GM18870 (cell line): ENCODE results near the gene ASIC3.
A peak's percentile ranks its signal among the peaks of the same experiment; 100 is the strongest.
"Not testable (repeated sequence)": the region's sequence is repeated elsewhere in the genome, so short reads cannot be mapped to it uniquely, and the experiment has no call there.

Experiments
- ATAC-seq: cut with Tn5 transposase; IDR thresholded peaks from one replicate; pipeline ENCODE4 v1.9.1; 2021; ENCODE audit warnings: moderate library complexity; ENCODE audit not compliant: unreplicated experiment

ASIC3 gene

GRCh38 chr7:151013733-151014497, 34.4 kb upstream of the ASIC3 start:
- no peak for ATAC-seq

DNA sequence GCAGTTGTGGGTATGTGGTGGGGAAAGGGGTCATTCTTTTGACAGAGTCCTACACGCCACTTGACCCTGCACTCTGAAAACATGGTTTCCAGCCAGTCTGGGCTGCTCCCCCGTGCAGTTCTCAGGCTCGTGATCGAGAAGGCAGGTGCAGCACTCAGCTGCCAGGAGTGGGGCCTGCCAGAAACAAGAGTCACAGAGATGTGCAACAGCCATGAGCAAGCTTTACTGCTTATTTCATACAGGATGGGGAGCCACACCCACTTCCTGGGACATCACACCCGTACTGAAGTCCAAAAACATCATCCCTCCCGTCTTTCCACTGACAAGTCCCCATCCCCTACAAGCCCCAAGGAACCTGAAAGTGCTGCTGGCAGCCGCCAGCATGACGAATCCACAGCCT, 33.4 kb upstream of the ASIC3 start:
- no peak for ATAC-seq

DNA sequence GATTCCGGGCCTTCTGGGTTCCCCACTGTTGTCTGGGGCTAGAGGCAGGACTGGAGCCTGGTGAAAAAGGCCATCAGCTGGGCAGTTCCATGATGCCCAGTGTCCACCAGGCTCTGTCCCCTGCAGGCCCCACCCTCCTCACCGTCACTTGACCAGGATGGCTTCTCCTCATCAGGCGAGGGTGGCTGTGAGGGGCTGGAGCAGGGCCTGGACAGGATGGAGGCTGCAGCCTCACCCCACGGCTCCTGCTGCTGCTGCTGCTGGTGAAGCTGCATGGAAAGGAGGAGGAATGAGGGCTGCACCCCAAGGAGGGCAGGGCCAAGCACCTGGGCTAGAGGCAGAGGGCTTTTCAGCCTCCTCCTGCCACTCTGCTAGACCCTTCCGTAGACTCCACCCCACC, 32.4 kb upstream of the ASIC3 start:
- ATAC-seq: no peak

DNA sequence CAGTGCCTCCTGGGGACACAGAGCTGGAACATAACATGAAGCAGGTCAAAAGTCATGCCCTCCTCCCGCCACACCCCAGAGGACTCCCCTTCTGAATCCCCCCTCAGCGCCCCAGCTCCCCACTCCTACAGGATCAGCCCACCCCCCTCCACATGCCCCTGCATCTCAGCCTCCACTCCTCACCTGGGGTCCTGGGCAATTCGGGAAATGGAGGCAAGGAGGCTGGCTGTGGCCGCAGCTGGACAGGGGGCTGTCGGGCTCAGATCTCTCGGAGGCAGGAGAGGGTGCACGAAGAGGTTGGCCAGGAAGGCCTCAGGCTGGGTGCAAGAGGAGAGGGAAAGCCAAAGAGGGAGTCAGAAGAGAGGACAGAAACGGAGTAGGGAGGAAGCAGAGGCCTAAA, 31.8 kb upstream of the ASIC3 start:
- ATAC-seq: no peak

- ATAC-seq: no peak
Observed at GRCh38 chr7:151016942-151017341, 31.4 kb upstream of the ASIC3 start.

DNA sequence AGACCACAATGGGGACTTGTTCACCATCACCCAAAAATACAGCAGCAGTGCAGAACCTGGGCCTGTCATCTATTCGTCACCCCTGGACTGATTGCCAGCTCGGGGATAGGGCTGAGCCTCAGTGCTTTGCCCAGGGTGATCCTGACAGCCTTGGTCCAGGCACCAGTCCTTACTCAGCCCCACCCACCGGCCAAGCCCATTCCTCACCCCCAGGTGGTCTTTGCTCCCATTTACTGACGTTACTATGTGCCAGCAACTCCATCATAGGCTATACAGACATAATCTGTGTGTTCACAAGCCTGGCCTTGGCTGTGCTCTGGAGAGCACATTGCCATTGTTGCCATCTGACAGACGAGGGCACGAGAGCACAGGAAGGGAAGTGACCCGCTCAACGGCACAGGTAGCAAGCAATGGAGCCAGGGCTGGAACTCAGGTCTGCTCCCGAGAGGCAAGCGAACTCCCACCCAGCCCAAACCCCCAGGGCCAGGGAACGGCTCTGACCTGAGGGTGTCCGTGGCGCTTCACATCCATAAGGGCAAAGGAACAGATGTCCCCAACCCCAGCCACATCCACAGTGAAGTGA, 30.9 kb upstream of the ASIC3 start:
- ATAC-seq: no peak

- no peak for ATAC-seq
Observed at GRCh38 chr7:151017953-151018420, 30.3 kb upstream of the ASIC3 start.

DNA sequence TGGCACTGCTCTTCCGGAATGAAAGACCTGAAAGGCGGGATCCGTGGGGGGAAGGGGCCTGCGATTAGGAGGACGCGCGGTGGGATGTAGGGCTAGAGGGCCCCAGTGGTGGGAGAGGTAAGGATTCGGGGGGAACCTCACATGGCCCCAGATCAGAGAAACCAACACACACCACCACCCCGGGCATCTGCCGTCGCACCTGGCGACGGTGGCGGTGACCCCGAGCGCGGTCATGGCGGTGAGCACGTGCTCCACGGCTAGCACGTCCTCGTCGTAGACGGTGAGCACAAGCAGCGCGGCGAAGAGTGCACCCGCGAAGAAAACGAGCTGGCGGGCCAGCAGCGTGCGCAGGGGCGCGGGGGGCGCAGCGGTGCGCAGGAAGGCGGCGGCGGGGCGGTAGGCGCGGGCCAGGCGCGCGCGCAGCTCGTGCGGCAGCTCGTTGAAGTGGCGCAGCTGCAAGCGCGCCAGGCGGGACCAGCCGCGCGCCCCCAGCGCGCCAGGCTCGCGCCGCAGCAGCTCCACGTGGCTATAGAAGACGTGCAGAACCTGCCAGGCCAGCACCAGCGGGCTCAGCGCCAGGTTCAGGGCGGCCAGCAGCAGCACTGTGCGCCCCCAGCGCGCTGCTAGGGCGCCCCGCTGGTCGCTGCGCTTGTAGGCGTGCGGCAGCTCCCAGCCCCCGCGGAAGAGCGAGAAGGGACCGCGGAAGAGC, 29.8 kb upstream of the ASIC3 start:
- ATAC-seq: no peak

DNA sequence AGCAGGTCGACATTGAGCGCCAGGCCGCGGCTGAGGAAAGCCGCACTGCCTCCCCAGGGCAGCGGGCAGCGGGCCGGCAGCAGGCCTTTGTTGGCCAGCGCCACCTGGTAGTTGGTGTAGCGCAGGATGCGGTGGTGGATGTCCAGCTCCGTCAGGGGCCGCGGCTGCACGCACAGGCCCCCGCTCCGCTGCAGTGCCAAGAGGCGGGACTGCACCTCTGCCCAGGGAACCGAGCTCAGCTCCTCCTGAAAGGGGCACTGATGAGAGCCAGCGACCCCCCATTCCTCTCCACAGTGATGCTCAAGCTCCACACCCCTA, 29.2 kb upstream of the ASIC3 start:
- no peak for ATAC-seq

- no peak for ATAC-seq
Observed at GRCh38 chr7:151020231-151020630, 28.1 kb upstream of the ASIC3 start.

DNA sequence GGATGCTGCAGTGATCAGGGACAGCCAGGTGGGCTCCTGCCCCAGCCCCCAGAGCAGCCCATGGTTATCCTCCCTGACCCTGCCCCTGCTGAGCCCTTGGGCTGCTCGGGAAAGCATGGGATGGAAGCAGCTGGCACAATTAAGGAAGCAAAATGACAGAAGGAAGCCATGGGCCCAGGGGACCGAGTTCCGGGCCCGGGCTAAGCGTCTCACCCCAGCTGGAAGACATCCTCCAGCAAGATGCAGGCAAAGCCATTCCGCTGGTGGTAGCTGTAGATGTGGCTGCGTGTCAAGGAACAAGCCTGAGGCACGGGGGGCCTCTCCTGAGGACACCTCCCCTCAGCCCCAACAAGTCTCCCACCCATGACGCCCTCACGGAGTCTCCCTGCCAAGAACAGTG, 25.1 kb upstream of the ASIC3 start:
- no peak for ATAC-seq

- no peak for ATAC-seq
Observed at GRCh38 chr7:151024435-151025056, 23.8 kb upstream of the ASIC3 start, which contains the start of gene ATG9B. TSS of gene ATG9B (minus strand) at chr7:151024494. CDS start at chr7:151024423, 71 bp downstream.

GRCh38 chr7:151025924-151026671, 22.2 kb upstream of the ASIC3 start:
- no peak for ATAC-seq

GRCh38 chr7:151026771-151027727, 21.3 kb upstream of the ASIC3 start:
- ATAC-seq: not testable (repeated sequence)

- ATAC-seq: peak; percentile 2
Observed at GRCh38 chr7:151027728-151028130, 20.6 kb upstream of the ASIC3 start.

DNA sequence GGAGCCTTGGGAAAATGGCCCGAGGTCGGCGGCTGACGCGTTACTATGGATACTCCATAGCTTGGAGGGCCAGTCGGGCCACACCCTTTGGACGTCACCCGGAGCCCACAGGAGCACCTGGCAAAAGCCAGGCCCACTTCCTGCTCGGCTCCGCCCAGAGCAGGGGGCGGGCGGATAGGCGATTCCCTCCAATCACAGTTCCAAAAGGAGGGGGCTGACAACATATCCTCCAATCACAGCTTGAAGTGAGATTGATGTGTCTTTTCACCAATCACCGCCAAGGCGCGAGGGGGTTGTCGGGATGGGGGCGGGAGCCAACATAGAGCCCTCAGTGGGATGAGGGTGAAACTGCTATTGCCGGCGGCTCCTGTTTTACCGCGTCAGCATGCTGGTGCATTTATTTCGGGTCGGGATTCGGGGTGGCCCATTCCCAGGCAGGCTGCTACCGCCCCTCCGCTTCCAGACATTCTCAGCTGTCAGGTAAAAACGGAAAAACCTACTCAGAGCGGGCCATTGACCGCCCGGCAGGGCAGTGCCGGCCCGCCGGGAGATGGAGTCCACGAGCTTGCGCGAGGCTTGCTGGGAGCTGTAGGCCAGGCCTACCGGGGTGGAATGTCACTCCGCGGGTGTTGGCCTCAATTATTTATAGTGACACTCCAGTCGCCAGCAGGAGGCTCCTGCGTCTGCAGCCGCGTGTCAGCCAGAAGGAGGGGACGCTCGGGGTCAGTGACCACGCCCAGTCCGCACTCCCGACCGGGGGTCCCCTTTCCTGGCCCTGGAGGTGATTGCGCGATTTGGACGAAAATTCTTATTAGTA, 20.0 kb upstream of the ASIC3 start, which contains the start of gene ABCB8:
ABCB8 (plus strand) TSS at position 320 of the 817 bp plus-strand sequence; CDS start at position 386, 66 bp downstream.
- peak; percentile 97 for ATAC-seq

DNA sequence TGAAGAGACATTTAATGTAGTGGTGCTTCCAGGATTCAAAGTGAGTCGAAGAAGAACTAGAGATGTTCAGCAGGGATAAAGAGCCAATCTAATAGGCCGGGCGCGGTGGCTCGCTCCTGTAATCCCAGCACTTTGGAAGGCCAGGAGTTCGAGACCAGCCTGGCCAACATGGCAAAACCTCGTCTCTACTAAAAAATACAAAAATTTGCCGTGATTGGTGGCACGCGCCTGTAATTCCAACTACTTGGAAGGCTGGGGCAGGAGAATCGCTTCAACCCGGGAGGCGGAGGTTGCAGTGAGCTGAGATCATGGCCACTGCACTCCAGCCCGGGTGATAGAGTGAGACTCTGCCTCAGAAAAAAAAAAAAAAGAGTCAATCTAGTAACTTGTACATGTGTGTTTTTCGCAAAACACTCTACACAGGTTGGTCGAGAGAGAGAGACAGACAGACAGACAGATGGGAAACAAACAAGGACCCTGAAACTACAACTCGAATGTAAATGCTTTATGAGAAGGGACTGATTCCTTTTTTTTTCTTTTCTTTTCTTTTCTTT, 19.3 kb upstream of the ASIC3 start:
- no peak for ATAC-seq

DNA sequence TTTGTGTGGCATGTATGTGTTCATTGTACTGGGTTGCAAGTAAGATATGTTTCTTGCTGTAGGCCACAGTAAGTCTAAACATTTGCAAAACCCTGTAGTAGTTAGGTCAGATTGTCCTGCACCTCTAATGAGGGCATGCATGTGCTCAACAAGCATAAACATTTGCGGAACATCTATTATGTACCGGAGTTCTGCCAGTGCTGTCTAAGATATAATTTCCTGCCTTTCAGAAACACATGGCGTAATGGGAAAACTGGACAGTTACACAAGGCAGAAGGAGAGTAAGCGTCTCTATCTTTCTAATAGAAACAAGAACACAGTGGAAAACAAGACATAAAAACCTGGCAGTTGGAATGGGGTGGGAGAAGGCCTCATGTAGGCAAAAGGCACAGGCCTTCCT, 17.3 kb upstream of the ASIC3 start:
- ATAC-seq: no peak
